ENCODE measurements around the gene PTBP1.

- no peak for TF ChIP-seq CTCF (IDR thresholded peaks at IDR 0.05; ENCODE audit: insufficient read depth, low read depth, low read length)
- no peak for TF ChIP-seq EZH2 (IDR thresholded peaks at IDR 0.05; ENCODE audit: insufficient read depth, low read length)
Measured at GRCh38 chr19:769616-770015, 27.6 kb upstream of the PTBP1 start.

Data from astrocyte (in vitro differentiated cells and primary cell).